H1 (cell line): ENCODE data around the gene AHNAK2. TPM values are rescaled to one million over a fixed set of nuclear protein-coding genes. Genes with fewer than 3 reads are reported as not detected.

Experiments used
- CTCF ChIA-PET: fragments of 300-600 bp; sonication (Branson Sonifier 250); formaldehyde crosslinking; loops from one replicate; lab custom pipeline; 2021; ENCODE audit not compliant: partially characterized antibody; lab: Charles Lee
- POLR2A ChIA-PET: fragments of 300-600 bp; sonication (Branson Sonifier 250); formaldehyde crosslinking; loops from one replicate; lab custom pipeline; 2021; ENCODE audit warnings: inconsistent platforms; ENCODE audit not compliant: partially characterized antibody; lab: Charles Lee
- DNase-seq, 2 experiments: peaks; one replicate each; pipeline versions ENCODE4 v3.0.0 to v3.0.0-alpha.2; 2010 to 2022; ENCODE audit warnings: low spot score in 2 of 2, low read depth in 1 of 2, mixed read lengths in 1 of 2
- FAIRE-seq: peaks from 2 replicates; lab custom pipeline; 2011; peaks lifted over from hg19 to GRCh38; lab: Jason Lieb, UNC
- H2AFZ ChIP-seq: 2 replicates; pipeline ENCODE4 v1.8.1; 2012; ENCODE audit warnings: low read length, inconsistent platforms
- H2AK5ac ChIP-seq: 2 replicates; pipeline ENCODE4 v1.6.1; 2013; ENCODE audit warnings: low read depth, low read length
- H2BK120ac ChIP-seq: replicated peaks from 2 replicates; pipeline ENCODE3; 2013; ENCODE audit warnings: low read depth, low read length, inconsistent platforms
- H2BK12ac ChIP-seq: 2 replicates; pipeline ENCODE4 v1.6.1; 2013; ENCODE audit warnings: low read depth, low read length
- H2BK15ac ChIP-seq: 2 replicates; pipeline ENCODE4 v1.6.1; 2013; ENCODE audit warnings: low read length
- H2BK20ac ChIP-seq: 2 replicates; pipeline ENCODE4 v1.6.1; 2013; ENCODE audit warnings: low read length
- H2BK5ac ChIP-seq: 2 replicates; pipeline ENCODE4 v1.6.1; 2013; ENCODE audit warnings: low read depth, low read length
- H3K14ac ChIP-seq: 2 replicates; pipeline ENCODE4 v1.6.1; 2013; ENCODE audit warnings: inconsistent platforms; ENCODE audit not compliant: insufficient read length
- H3K18ac ChIP-seq: 2 replicates; pipeline ENCODE4 v1.6.1; 2013; ENCODE audit warnings: low read length; ENCODE audit errors: extremely low read depth
- H3K23ac ChIP-seq: 2 replicates; pipeline ENCODE4 v1.6.1; 2013; ENCODE audit warnings: inconsistent platforms; ENCODE audit not compliant: insufficient read length
- H3K23me2 ChIP-seq: 2 replicates; pipeline ENCODE4 v1.6.1; 2013; ENCODE audit warnings: low read depth, low read length
- H3K27ac ChIP-seq: 2 replicates; pipeline ENCODE4 v1.6.1; 2011; ENCODE audit warnings: low read depth, low read length, inconsistent platforms
- H3K27me3 ChIP-seq, 4 experiments: replicated peaks in 1 of 4; 1 replicate in 1 of 4; 2 replicates in 3 of 4; pipeline versions ENCODE4 v1.6.1 to v1.8.1; 2011 to 2013; ENCODE audit warnings: low read length in 3 of 4, mild to moderate bottlenecking in 3 of 4, inconsistent platforms in 2 of 4, mixed read lengths in 2 of 4, moderate library complexity in 1 of 4; ENCODE audit not compliant: control insufficient read depth in 3 of 4, insufficient read depth in 3 of 4; ENCODE audit errors: extremely low read depth in 1 of 4
- H3K36me3 ChIP-seq, 4 experiments: 2 replicates each; pipeline versions ENCODE4 v1.6.1 to v1.8.1; 2011 to 2013; ENCODE audit warnings: mild to moderate bottlenecking in 4 of 4, low read length in 3 of 4, moderate library complexity in 2 of 4, control low read depth in 1 of 4, inconsistent platforms in 1 of 4; ENCODE audit not compliant: insufficient read depth in 4 of 4, control insufficient read depth in 2 of 4
- H3K4ac ChIP-seq: replicated peaks from 2 replicates; pipeline ENCODE3; 2013; ENCODE audit warnings: low read length, low read depth, mixed read lengths, inconsistent platforms; ENCODE audit not compliant: insufficient read length
- H3K4me1 ChIP-seq, 4 experiments: replicated peaks in 1 of 4; 1 replicate in 1 of 4; 2 replicates in 3 of 4; pipeline versions ENCODE4 v1.6.1 to v1.8.1; 2011 to 2013; ENCODE audit warnings: low read length in 3 of 4, inconsistent platforms in 2 of 4, mixed read lengths in 1 of 4; ENCODE audit not compliant: insufficient read depth in 4 of 4, control insufficient read depth in 3 of 4
- H3K4me2 ChIP-seq, 2 experiments: 2 replicates each; pipeline versions ENCODE4 v1.6.1 to v1.8.1; 2011 to 2013; ENCODE audit warnings: low read depth in 2 of 2, low read length in 2 of 2, control low read depth in 1 of 2, inconsistent platforms in 1 of 2, mild to moderate bottlenecking in 1 of 2; ENCODE audit not compliant: insufficient read depth in 1 of 2
- H3K4me3 ChIP-seq, 4 experiments: fragments of 200-600, 300-600 bp in 1 of 4; sonication (generic), shearing (Covaris generic), sonication (Bioruptor Twin) in 1 of 4; 2 replicates each; pipeline versions ENCODE4 v1.5.1 to v1.8.1; 2011 to 2016; ENCODE audit warnings: low read length in 4 of 4, low read depth in 3 of 4, control low read depth in 2 of 4, inconsistent platforms in 2 of 4, mild to moderate bottlenecking in 2 of 4, mixed read lengths in 1 of 4, moderate library complexity in 1 of 4; ENCODE audit not compliant: insufficient read depth in 2 of 4; ENCODE audit errors: extremely low read depth in 1 of 4
- H3K56ac ChIP-seq: replicated peaks from 2 replicates; pipeline ENCODE3; 2013; ENCODE audit warnings: low read depth, mild to moderate bottlenecking, mixed read lengths, low read length, inconsistent platforms; ENCODE audit not compliant: insufficient read length
- H3K79me1 ChIP-seq: 2 replicates; pipeline ENCODE4 v1.6.1; 2013; ENCODE audit warnings: low read depth, low read length, control low read depth
- H3K79me2 ChIP-seq, 2 experiments: 2 replicates each; pipeline versions ENCODE4 v1.6.1 to v1.8.1; 2012 to 2013; ENCODE audit warnings: low read length in 2 of 2, mild to moderate bottlenecking in 2 of 2, inconsistent platforms in 1 of 2; ENCODE audit not compliant: insufficient read depth in 2 of 2, control insufficient read depth in 1 of 2
- H3K9ac ChIP-seq, 4 experiments: replicated peaks in 1 of 4; 1 replicate in 1 of 4; 2 replicates in 3 of 4; pipeline versions ENCODE4 v1.6.1 to v1.8.1; 2011 to 2013; ENCODE audit warnings: low read depth in 3 of 4, low read length in 3 of 4, control low read depth in 2 of 4, mild to moderate bottlenecking in 2 of 4, moderate library complexity in 2 of 4, inconsistent platforms in 1 of 4; ENCODE audit errors: extremely low read depth in 1 of 4
- H3K9me3 ChIP-seq, 2 experiments: 2 replicates each; pipeline versions ENCODE4 v1.6.1 to v1.8.1; 2012 to 2013; ENCODE audit warnings: mild to moderate bottlenecking in 2 of 2, moderate library complexity in 2 of 2, control low read depth in 1 of 2, inconsistent platforms in 1 of 2, low read depth in 1 of 2, low read length in 1 of 2, mixed read lengths in 1 of 2; ENCODE audit not compliant: insufficient read depth in 2 of 2
- H4K20me1 ChIP-seq, 2 experiments: replicated peaks in 1 of 2; 2 replicates each; pipeline versions ENCODE3 to v1.8.1; 2011 to 2013; ENCODE audit warnings: inconsistent platforms in 2 of 2, low read length in 2 of 2, mild to moderate bottlenecking in 1 of 2; ENCODE audit not compliant: insufficient read depth in 2 of 2, control insufficient read depth in 1 of 2
- H4K5ac ChIP-seq: 2 replicates; pipeline ENCODE4 v1.6.1; 2013; ENCODE audit warnings: low read length, low read depth, mixed read lengths, inconsistent platforms; ENCODE audit not compliant: insufficient read length
- H4K8ac ChIP-seq: 2 replicates; pipeline ENCODE4 v1.8.0; 2013; ENCODE audit warnings: mild to moderate bottlenecking, moderate library complexity, low read length, inconsistent platforms; ENCODE audit not compliant: insufficient read depth; ENCODE audit errors: extremely low read depth
- H4K91ac ChIP-seq: replicated peaks from 2 replicates; pipeline ENCODE3; 2013; ENCODE audit warnings: low read length, mixed read lengths, inconsistent platforms; ENCODE audit not compliant: insufficient read length
- BRCA1 ChIP-seq: IDR thresholded peaks from 2 replicates; pipeline ENCODE4 v1.6.1; 2012; ENCODE audit warnings: low read depth, low read length, improper control_type of control experiment
- CBX5 ChIP-seq: fragments of 300-800, 300-1000 bp; sonication (generic); IDR thresholded peaks from 2 replicates; pipeline ENCODE4 v1.7.1; 2016; ENCODE audit warnings: antibody characterized with exemption, low read length, low read depth
- CTCF ChIP-seq, 3 experiments: IDR thresholded peaks; 1 replicate in 2 of 3; 2 replicates in 1 of 3; pipeline versions ENCODE4 v1.5.1 to v1.6.1; 2011; ENCODE audit warnings: low read length in 3 of 3, mild to moderate bottlenecking in 3 of 3, inconsistent platforms in 2 of 3, low read depth in 1 of 3, moderate library complexity in 1 of 3; ENCODE audit not compliant: insufficient read depth in 1 of 3; ENCODE audit errors: control extremely low read depth in 1 of 3
- EGR1 ChIP-seq: IDR thresholded peaks from 2 replicates; pipeline ENCODE4 v1.6.1; 2011; ENCODE audit warnings: low read depth, low read length, borderline replicate concordance
- GTF2F1 ChIP-seq: IDR thresholded peaks from 2 replicates; pipeline ENCODE4 v1.6.1; 2012; ENCODE audit warnings: low read depth, low read length, improper control_type of control experiment, borderline replicate concordance
- HDAC6 ChIP-seq: IDR thresholded peaks from one replicate; pipeline ENCODE4 v1.7.1; 2012; ENCODE audit warnings: low read depth, mild to moderate bottlenecking, inconsistent platforms, low read length, moderate library complexity
- RAD21 ChIP-seq, 2 experiments: IDR thresholded peaks in 1 of 2; conservative IDR thresholded peaks in 1 of 2; 2 replicates each; pipeline ENCODE4 v1.6.1; 2011; ENCODE audit warnings: low read depth in 2 of 2, low read length in 2 of 2, improper control_type of control experiment in 1 of 2, inconsistent platforms in 1 of 2, mild to moderate bottlenecking in 1 of 2, moderate library complexity in 1 of 2
- RFX5 ChIP-seq: IDR thresholded peaks from 2 replicates; pipeline ENCODE4 v1.6.1; 2011; ENCODE audit warnings: low read depth, low read length, improper control_type of control experiment, borderline replicate concordance
- SP1 ChIP-seq: IDR thresholded peaks from 2 replicates; pipeline ENCODE4 v1.6.1; 2011; ENCODE audit warnings: low read depth, low read length
- SUZ12 ChIP-seq: fragments of 200-600 bp; sonication (generic); IDR thresholded peaks from 2 replicates; pipeline ENCODE4 v1.6.1; 2012; ENCODE audit warnings: mild to moderate bottlenecking, inconsistent platforms, low read length, moderate library complexity, mixed read lengths
- ZNF274 ChIP-seq: IDR thresholded peaks from 2 replicates; pipeline ENCODE4 v1.7.0; 2012; ENCODE audit warnings: low read length, borderline replicate concordance; ENCODE audit errors: extremely low read depth
- WGBS, 2 experiments: shearing (Covaris generic) in 1 of 2; methylation state at CpG; one replicate each; pipeline versions ENCODE4 v1.1.6 to v1.1.7; 2013 to 2015; ENCODE audit warnings: low lambda C conversion rate in 2 of 2, mixed read lengths in 2 of 2, inconsistent platforms in 1 of 2, low coverage in 1 of 2, missing lambda C conversion rate in 1 of 2; ENCODE audit not compliant: insufficient replicate concordance in 2 of 2, insufficient coverage in 1 of 2, insufficient read length in 1 of 2; ENCODE audit errors: extremely low coverage in 1 of 2, missing lambda C conversion rate in 1 of 2; 5-methylcytosine and 5-hydroxymethylcytosine counted together
- polyA plus RNA-seq, 7 experiments: library from polyadenylated mRNA; depleted of rRNA in 3 of 7; stranded (reverse) in 5 of 7; unstranded in 2 of 7; fragments of >200 nt in 5 of 7; fragments of 200-250 nt in 2 of 7; gene quantifications; 1 replicate in 5 of 7; 2 replicates in 1 of 7; 4 replicates in 1 of 7; pipeline versions ENCODE4 v1.2.1 to v1.2.3, GENCODE V29; 2011 to 2013; ENCODE audit warnings: missing spikeins in 2 of 7, mixed read lengths in 2 of 7
- total RNA-seq: library from RNA; stranded (reverse); fragmentation: NEBNext Ultra II Directional; extraction: Animal tissue kit (Norgen Biotek cat#: 25700); gene quantifications from 2 replicates; pipeline ENCODE4 v1.2.1, GENCODE V29; 2021

AHNAK2 gene
- total and polyA plus RNA-seq, 2 of the 8 experiments (the other 6 are each of a cell fraction or from before 2014, with no cell fraction given): 0.95 to 2.0 TPM

GRCh38 chr14:104989951-104990303, 11.8 kb upstream of the AHNAK2 start:
- Histone ChIP-seq H3K9me3 (peaks cover 0 to 2% of the 10 kb centered on the region in 2 experiments; a peak in 1 of 4 replicates), H2AK5ac (no peak overlapping the region), H4K20me1 (peaks cover 3 to 5% of the 10 kb centered on the region in 2 experiments), H2BK120ac (no peak overlapping the region), H3K23me2 (peaks cover 4% of the 10 kb centered on the region; the same call in 1 of the 2 replicates), H3K9ac (no peak overlapping the region), H3K14ac (no peak overlapping the region), H2BK15ac (no peak overlapping the region), H3K27ac (no peak overlapping the region), H3K79me1 (no peaks in the 10 kb centered on the region), H4K8ac (0 out of 2 replicates have a peak overlapping the region, but pooled peaks have one; percentile 4), H2AFZ (no peak overlapping the region), H3K79me2 (no peaks in the 10 kb centered on the region), H3K4ac (no peak overlapping the region), H3K4me1 (peaks cover 0 to 4% (median 2%) of the 10 kb centered on the region in 4 experiments; a peak in 4 of 7 replicates), H3K18ac (no peak overlapping the region), H4K5ac (no peak overlapping the region), H3K4me3 (no peak overlapping the region), H2BK12ac (no peak overlapping the region), H2BK20ac (no peak overlapping the region), H3K56ac (no peak overlapping the region), H4K91ac (no peak overlapping the region), H2BK5ac (no peak overlapping the region), H3K27me3 (peaks cover 0 to 4% (median under 1%) of the 10 kb centered on the region in 4 experiments; a peak in 3 of 7 replicates), H3K4me2 (no peak overlapping the region), H3K36me3 (peaks cover 0 to 4% (median 0%) of the 10 kb centered on the region in 4 experiments; a peak in 2 of 8 replicates), H3K23ac (no peak overlapping the region)
- POLR2A ChIA-PET: interaction anchor here (0.6 to 1.8 kb wide), 4 partner anchors 9 to 889 kb away, joined by 4 to 7 read pairs (median 5); partner anchors contain the start of gene CDCA4
- CTCF ChIA-PET: interaction anchor here (1.0 to 2.8 kb wide), 5 partner anchors 9 to 56 kb away, joined by 3 to 14 read pairs (median 4); no protein-coding TSS in a partner anchor
- DNase-seq (no peak), FAIRE-seq (no peak)
- WGBS, 2 experiments: 85% methylated on average over 7 of the region's 7 CpGs; no CpG with 5 or more reads in 1 of the 2 experiments
- TF ChIP-seq EGR1 (no peak), BRCA1 (no peak), SUZ12 (no peak), SP1 (no peak), ZNF274 (no peak), GTF2F1 (no peak), RAD21 (IDR thresholded peaks at IDR 0.05 in 1 of 2, conservative IDR thresholded peaks at IDR 0.05 in 1 of 2; ENCODE audit: low read depth in 2 of 2, low read length in 2 of 2) (no peak), HDAC6 (no peak), RFX5 (no peak), CBX5 (no peak), CTCF (IDR thresholded peaks at IDR 0.05; ENCODE audit: control extremely low read depth in 1 of 3, insufficient read depth in 1 of 3, low read depth in 1 of 3, low read length in 3 of 3) (no peak)
